ENCODE measurements around the gene SHMT2.

GRCh38 chr12:57235728-57236131, 6.2 kb downstream of the SHMT2 start:
- TF ChIP-seq CTCF (conservative IDR thresholded peaks at IDR 0.05 in 1 of 2, IDR thresholded peaks at IDR 0.05 in 1 of 2; ENCODE audit: low read depth in 1 of 2, low read length in 2 of 2) (no peak), EZH2 (IDR thresholded peaks at IDR 0.05; ENCODE audit: low read length, missing control alignments) (no peak)
